HG02759 (cell line): ENCODE measurements around the gene PDIA6.

Experiments
- ATAC-seq: cut with Tn5 transposase; IDR thresholded peaks from one replicate; pipeline ENCODE4 v1.9.1; 2021; ENCODE audit warnings: mild to moderate bottlenecking, moderate library complexity; ENCODE audit not compliant: unreplicated experiment

Gene PDIA6, protein sequence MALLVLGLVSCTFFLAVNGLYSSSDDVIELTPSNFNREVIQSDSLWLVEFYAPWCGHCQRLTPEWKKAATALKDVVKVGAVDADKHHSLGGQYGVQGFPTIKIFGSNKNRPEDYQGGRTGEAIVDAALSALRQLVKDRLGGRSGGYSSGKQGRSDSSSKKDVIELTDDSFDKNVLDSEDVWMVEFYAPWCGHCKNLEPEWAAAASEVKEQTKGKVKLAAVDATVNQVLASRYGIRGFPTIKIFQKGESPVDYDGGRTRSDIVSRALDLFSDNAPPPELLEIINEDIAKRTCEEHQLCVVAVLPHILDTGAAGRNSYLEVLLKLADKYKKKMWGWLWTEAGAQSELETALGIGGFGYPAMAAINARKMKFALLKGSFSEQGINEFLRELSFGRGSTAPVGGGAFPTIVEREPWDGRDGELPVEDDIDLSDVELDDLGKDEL

DNA sequence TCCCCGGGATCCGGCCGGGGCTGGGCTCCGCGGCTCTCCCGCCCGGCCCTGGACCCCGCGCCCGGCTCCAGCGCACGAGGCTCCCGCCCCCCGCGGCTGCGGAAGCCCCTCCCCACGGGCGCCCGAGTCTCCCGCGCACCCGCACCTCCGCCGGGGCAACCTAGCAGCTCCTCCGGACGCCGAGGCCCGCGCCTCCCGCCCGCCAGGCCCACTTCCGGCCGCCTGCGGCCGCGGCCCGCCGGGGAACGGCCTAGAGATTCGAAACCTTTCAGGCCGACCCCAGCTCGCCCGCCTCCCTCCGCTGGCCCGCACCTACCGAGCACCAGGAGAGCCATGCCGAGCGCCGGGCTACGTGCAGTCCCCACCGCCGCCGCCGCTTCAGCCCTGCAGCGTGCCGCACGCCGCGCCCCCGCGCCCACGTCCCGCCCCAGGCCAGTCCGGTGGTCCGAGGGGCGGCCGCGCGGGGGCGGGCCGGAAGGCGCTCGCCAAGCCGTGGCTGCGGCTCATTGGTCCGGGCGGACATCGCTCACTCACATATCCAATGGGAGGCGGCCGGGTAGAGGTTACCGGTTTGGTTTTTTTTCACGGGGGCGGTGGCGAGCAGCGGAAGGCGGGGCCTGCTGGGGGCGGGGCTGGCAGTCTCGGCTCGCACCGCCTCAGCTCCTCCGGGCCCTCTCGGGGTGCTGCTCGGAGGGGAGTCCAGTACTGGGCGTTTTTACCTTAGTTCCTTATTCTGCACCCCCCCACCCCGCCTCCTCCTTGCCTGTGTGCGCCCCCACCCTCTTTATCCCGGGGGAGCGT lies at the start of gene PDIA6:
TSS of gene PDIA6 (minus strand) at position 424 of the 801 bp plus-strand sequence. CDS start at position 335, 89 bp downstream.
- peak; percentile 93 for ATAC-seq

DNA sequence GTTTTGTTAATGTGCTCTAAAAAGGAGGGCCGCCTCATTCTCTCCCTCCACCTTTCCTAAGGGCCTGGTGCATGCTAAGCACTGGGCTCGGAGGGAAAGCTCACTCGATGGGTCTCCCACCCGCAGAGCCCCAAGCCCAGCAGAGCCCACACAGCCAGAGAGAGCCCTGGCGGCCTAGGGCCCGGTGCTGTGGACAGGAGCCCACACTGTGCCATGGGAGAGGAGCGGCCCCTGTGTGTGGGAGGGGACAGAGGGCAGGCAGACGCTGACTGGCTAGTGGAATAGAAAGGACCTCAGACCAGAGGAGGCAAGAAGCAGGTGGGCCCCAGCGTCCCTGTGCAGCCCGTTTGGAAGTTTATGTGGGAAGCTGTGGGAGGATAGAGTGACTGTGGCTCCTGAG lies 49.7 kb upstream of the PDIA6 start:
- no peak for ATAC-seq

DNA sequence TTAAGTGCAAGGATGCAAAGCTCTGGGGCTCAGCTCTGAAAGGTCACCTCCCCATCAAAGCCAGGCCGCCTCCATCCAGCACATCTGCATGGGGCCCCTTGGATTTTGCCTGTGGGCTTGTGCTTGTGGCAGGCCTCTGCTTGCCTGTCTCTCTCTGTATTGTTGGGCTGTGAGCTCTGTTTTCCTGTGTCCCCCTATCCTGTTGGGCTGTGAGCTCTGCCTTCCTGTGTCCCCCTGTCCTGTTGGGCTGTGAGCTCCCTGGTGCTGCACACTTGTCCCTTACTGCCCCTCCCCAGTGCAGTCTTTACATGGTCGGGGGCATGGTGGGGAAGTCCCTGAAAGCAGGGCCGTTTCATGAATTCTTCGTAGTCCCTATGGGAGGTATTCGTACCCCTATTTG lies 49.2 kb upstream of the PDIA6 start:
- no peak for ATAC-seq

DNA sequence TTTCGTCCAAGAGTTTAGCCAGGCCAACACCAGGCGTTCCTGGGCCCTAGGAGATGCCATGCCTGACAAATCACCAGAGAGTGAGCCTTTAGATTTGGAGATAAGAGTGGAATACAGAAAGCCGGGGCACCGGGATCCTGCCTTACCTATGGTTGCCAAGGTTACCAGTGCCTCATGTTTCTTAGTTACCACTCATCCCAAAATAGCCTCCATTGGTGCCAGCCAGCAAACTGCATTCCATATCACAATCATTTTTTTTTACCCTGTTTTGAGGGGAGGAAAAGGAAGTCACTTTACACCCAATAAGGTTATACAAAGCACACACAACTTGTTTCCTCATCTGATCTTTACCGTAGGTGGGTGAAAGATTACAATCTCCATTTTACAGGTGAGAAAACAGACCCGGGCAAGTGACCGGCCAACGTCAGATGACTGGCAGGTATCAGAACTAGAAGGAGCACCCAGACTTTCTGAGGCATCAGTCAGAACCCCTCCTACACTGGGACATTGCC lies 48.3 kb upstream of the PDIA6 start:
- ATAC-seq: no peak

DNA sequence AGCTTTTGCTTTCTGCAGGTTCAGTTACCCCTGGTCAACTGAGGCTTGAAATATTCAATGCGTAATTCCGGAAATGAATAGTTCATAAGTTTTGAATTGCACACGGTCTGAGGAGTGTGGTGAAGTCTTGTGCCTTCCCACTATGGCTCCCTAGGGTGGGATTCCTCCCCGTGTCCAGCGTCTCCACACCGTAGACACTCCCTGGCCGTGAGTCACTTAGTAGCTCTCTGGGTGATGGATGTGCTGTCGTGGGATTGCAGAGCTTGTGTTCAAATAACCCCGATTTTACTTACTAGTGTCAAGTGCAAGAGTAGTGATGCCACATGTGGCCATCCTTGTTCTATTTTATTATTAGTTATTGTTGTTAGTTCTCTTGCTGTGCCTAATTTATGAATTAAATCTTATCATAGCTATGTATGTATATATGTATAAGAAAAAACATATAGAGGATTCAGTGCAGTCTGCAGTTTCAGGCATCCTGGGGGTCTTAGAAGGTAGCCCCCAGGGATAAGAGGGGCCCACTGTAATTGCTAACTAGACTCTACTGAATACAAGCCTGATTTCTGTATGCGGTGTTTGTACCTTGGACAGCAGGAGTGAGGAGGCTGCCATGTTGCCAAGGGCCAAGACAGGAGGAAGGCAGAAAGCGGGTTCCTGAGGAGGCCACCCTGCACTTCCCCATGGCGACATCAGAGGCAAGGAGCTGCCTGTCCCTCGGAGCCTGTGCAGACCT lies 47.7 kb upstream of the PDIA6 start:
- ATAC-seq: no peak

DNA sequence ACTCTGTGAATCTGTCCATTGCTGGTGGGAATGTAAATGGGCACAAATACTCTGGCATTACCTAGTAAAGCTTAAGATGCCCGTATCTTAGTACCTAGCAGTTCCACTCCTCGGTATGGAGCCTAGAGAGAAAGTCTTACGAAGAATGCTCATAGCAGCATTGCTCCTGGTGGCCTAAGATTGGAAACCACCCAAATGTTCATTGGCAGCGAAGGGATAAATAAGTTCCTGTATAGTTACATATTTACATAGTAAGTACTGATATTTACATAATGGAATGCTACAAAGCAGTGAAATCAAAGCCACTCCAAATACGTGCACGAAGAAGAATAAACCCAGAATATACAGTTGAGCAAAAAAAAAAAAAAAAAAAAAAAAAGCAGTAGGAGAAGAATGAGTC lies 46.7 kb upstream of the PDIA6 start:
- no peak for ATAC-seq

DNA sequence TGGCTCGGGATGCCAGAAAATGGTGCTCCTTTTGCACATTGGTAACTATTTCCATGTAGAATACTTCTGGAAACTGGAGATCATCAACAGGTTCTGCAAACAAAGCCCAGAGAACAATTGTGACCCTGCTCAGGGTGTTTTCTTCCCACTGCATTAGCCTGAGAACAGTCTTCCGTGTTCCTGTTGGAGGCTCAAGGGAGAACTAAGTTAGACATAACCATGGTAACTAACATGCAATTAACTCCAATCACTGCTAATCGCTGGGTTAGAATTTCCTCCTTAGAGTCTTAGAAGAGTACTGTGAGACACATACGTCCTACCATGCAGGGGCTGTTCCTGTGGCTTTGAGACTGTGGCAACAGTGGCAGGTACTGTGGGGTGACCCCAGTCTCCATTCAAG lies 36.0 kb upstream of the PDIA6 start:
- ATAC-seq: no peak

DNA sequence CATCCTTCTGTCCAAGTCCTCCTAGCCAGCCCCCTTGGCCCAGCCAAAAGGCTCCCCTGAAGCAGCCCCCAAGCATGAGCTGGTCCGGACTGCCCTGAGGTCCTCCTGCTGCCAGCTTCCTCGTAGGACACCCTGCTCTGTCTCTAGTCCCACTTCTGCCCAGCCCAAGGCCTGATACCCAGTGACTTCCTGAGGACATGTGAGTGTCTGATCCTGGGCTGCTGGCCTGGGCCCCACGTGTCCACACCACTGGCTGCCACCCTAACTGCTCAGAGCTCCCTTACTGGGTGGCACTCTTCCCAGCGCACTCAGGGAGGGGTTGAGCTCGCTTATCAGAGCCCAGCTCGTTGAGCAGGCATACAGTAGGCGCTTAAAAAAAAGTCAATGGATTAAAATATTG lies 34.4 kb upstream of the PDIA6 start:
- ATAC-seq: no peak

DNA sequence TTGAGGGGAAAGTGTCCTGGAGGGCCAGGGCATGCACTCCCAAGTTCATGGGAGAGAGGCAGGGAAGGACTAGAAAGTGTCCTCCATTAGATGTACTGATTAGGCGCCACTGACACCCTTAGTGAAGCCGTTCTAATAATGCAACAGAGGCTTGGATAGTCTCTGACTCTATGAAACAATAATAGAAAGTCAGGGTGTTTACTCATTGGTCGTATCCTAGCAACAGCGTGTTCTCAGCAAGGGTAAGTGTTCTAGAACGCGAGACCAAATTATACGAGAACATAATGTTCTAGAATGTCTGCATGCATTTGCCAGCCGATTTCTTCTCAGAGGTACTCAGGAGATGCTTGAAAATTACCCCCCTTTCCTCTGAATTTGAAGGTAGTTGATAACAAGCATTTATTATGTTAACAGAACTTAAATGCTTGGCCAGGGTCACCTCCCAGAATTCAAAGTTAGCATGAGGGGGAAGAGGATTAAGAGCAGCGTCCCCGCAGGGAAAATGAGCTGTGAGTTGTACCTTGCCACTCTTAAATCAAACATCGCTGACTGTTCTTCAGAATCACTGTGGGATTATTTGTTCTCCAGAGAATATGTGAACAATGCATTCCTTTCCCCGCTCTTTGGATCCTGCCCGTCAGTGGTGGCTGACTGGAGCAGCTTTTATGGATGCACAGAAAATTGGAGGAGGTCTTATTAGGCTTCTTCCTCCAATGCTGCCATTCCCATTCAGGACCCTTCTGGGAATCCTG lies 33.7 kb upstream of the PDIA6 start:
- ATAC-seq: no peak

DNA sequence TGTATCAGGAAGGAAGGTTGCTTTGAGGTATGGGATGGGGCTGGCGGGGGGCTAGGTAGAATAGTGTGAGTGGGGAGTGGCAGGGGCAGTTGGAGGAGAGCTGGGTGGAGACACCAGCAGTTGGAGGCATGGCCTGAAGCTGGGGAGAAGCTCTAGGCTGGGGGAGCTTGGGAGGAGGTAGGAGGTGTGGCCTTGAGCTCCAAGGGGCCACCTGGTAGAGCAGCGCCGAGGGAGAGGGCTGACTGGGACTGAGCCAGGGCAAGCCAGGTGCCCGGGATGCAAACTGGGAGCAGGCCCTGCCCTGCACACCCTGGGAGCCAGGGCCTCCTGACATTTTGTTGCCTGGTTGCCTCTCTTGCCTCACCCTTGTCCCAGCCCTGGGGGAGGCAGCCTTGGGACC lies 33.1 kb upstream of the PDIA6 start:
- ATAC-seq: no peak

DNA sequence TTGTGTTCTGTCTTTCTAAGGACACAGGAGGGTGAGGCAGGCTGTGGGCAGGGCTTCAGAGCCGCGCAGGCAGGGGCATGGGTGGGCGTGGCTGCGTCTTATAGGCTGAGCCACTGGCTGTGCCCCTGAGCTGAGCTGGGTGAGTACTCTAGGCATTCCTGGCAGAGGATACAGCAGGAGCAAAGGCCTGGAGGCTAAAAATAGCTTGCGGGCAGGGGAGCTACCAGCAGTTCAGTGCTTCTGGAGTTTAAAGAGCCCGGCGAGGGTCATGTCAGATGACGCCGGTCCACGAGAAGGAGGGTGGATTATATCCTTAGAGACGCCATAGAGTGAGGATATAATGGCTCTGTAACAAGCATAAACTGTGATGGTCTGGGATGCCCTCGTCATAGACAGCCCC lies 31.5 kb upstream of the PDIA6 start:
- ATAC-seq: no peak

DNA sequence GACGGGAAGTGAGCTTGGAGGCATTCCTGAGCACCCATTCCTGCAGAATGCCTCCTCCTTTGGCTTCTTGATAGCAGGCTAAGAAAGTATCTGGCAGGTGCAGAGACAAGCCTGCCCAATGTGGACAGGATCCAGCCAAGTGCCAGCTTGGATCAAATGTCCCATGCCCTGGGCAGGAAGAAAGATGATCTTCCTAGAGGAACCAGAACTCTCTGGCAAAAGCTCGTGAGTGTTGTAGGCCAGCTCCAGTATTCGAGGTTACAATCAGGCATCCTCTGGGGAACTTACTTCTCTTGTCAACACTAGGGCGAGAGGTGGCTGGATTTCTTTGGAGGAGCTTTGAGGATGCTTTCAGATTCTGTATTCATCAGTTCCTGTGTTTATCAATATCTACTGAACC lies 29.9 kb upstream of the PDIA6 start:
- no peak for ATAC-seq

DNA sequence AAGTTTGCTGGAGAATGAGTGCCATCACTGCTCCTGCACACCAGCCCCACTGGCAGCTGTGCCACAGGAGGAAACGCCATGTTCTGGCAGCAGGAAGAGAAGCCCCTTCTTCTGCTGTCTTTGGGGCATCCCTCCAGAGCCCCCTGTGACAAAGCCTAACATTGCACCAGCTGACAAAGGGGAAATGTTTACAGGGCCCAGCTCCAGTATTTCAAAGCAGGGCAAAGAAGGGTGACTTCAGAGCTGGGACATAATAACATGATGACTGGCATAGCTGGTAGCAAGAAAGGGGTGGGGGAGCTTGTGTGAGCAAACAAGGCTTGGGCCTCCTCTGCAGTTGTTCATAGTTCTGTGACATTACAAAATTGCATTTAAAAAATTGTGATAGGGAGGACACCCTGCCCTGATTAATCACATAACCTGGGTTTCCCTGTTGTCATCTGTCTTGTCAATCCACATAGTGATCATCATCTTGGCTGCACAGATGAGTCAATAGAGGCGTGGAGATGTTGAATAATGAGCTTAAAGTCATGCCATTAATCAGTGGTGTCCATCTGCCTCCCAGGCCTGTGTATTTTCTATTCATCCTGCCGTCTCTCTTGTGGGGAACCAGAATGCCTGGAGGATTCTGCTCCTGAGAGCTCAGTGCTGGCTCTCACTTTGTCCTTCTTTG lies 29.1 kb upstream of the PDIA6 start:
- no peak for ATAC-seq

DNA sequence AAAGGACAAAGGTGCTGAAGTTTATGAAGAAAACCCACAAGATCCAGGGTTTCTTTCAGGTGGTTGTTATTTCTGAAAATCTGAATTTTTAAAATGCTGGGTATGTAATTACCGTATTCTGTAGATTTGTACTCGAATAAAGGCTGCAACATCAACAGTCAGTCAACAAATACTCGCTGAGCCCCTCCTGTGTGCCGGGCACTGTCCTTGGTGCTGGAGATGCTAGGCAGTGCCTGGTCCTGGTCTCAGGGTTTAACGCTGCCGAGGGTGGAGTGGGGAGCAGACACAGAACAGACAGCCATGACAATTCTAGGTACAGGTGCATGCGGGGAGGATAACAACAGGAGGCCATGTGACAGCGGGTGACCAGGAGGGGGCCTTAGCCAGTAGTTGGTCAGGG lies 27.2 kb upstream of the PDIA6 start:
- ATAC-seq: no peak

DNA sequence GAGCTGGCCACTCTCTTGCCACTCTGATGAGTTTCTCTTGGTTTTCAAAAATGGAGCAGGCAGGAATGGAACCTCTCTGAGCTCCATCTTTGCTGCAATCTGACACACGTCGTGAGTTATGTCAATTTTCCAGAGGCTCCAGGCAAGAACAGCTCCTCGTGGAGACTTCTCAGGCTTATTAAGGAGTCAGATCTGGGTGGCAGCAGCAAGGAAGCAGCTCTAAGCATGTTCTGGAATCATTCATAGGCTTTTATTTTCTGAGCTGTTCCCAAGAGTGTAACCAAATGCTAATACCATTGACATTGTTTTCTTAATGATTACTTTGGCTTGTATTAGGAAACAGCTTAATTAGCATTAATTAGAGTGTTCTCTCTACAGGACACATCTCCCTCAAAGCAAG lies 26.1 kb upstream of the PDIA6 start:
- no peak for ATAC-seq

DNA sequence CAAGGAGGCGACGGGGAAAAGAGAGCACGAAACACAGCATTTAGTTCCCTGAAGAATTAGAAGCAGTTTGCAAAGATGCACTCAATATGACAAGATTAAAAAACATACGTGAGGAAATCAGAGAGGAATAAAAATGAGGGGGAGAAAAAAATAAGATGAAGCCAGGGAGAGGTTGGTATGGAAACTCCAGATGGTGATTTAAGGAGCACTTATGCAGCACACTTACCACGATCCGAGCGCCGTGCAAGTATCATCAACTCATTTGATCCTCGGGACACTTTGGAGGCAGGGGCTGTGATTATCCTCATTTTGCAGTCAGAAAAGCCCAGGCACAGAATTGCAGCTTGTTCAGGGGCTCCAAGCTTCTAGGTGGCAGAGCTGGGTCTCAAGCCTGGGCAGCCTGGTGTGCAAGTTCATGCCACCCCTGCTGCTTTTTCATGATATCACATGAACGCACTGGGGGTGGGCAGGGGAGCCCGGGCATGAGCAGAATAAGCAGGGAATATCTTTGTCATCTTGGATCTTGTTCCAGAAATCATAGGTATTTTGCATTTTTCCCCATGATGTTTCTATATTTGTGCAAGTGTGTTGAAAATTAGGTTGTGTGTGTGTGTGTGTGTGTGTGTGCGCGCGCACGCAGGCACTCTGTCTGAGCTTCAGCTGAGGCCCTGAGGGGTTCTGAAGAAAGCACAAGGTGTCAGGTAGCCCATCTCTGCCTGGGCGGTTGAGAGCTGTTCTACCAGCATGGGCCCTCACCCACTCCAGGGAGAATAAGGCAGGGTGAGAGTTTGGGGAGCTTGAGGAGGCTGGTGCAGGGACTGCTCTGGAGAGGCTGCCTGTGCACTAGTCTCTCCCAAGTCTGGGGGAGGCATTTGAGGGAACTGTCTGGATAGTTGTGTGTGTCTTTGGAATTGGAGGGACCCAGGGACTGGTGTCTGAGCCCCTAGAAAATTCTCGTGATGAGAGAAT lies 25.0 kb upstream of the PDIA6 start:
- no peak for ATAC-seq

DNA sequence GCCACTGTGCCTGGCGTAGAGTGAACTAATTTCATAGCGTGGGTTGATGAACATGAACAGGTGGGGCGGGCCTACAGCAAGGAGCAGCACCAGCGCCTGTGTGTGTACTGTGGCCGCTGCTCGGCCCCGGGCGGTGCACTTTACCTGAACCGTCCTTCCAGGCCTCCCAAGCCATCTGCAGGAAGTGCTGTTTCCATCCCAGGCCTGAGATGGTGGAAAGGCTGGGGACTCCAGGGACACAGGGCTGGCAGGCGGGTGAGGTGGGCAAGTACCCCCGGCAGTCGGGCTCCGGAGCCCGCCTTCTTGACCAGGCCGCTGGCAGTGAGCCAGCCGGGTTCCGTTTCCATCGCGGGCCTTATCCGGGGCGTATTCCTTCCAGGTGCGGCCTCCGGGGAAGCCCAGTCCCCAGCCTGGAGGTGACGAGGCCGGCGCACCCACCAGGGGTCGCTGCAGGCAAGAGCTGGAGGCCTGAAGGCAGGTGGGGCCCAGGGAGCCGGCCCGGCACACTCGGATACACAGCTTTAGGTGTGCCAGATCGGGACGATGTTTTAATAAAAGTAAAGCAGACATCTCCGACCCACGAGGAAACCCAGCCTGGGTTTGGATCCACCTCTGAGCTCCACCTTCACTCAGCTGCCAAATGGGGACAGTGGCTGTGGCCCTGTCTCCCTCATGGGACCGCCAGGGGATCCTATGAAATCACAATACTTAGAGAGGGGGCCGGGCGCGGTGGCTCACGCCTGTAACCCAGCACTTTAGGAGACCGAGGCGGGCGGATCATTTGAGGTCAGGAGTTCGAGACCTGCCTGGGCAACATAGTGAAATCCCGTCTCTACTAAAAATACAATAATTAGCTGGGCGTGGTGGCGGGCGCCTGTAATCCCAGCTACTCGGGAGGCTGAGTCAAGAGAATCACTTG lies 22.7 kb upstream of the PDIA6 start:
- peak; percentile 79 for ATAC-seq
